ENCODE results near the gene ANKRD17.
A peak's percentile ranks its signal among the peaks of the same experiment; 100 is the strongest.

Gene ANKRD17

DNA sequence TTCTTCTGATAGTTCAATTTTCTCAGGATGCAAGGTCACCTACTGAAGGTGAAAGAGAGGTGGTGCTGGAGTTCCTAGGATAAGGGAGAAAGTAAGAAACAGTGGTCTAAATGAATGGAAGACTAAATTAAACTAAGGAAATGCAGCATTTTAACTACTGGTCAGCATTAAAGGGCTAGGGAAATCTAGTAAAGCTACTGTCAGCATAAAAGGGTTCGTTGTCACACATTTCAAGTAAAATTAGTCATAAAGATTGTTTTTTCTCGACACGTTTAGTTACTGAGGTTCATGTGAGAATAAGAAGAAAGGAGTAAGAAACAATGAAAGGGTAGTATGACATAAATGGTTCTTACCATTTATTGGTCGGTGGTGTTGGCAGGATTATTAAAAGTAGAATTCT lies 149.1 kb downstream of the ANKRD17 start:
- DNase-seq: no peak

DNA sequence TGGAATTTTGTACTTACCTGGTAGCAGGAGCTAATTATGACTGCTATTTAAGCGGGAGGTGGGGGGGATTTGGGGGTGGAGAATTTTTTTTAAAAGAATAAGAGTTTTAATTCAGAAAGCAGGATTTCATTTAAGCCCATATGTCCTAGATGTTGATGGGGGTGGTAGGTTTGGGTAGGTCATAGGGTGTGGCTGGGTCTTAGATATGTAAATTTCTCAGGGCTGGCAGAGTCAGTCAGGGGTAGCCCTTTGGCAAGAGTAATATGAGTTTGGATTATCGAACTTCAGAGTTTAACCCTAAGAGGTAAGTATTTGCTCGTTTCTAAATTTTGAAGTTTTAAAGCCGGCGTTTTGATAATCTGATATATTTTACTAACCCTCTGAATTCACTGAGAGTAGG lies 153.9 kb downstream of the ANKRD17 start:
- no peak for DNase-seq

DNA sequence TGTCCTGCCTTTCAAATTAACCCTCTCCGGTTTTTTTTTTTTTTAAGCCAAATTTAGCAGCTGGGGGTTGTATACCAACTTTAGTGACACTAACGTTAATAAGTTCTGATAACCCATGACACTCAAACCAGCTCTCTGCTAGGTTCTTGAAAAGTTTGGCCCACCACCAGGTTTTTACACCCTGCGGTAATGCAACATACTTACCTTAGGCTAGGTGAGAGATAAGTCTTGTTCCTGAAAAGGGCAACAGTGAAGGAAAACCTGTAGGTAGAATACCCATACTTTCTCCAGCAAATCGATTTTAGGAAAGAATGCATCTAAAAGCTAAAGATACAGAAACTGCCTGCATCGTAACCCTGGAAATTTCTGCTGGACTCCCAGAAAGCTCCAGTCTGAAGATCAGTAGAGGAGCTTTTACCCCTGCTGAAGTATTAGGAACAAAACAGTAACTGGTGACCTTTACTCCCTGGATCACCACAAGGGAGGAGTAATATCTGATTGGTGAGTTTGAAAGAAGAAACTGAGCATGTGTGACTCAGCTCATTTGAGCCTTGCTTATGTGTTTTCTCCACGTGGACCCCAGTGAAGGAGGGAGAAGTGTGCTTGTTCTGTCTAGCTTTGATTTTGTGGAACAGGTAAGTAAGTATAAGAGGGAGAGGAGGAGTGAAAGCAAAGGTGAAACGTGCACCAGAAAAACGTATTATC lies 154.6 kb downstream of the ANKRD17 start:
- no peak for DNase-seq

DNA sequence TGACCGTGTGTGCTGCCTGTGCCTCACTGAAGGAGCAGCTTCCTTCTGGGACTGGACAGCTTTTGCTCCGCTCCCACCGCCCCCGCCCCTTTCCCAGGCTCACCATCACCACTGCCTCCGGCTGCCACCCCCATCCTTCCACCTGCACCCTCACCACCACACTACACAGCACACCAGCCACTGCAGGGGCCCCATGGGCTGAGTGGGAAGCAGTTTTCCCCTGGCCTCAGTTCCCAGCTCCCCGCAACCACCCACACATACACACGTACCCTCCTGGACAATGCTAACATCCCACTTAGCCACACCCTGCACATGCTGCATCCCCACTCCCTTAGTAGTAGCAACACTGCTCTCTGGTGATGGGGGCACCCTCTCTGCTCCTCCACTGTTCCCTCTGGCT lies 159.5 kb downstream of the ANKRD17 start:
- DNase-seq: no peak

DNA sequence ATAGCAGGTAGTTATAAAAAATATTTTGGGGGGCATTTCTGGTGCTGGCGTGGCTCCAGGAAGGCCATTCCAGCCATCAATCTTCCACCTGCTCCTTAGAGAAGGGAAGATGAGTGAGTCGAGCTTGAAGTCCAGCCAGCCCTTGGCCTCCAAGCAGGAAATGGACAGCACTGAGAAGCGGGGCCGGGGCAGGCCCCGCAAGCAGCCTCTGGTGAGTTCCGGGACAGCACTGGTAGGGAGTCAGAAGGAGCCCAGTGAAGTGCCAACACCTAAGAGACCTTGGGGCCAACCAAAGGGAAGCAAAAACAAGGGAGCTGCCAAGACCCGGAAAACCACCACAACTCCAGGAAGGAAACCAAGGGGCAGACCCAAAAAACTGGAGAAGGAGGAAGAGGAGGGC lies 159.9 kb downstream of the ANKRD17 start:
- no peak for DNase-seq

DNA sequence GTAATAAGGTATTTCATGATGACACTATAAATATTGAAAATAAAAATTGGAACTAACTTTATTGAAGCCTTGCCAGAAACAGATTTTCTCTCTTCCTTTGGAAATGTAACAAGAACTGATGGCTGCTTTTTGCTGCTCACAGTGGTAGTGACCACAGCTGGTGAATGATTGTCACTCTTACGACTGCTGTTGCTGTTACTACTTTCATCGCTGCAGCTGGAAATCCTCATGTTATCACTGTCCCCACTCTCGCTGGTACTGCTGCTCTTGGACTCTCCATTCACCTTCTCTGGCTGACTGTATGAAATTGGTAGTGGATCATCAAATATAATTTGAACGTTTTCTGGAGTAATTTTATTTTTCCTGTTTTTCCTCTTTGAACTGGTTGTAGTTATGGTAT lies 160.6 kb downstream of the ANKRD17 start:
- DNase-seq: no peak

DNA sequence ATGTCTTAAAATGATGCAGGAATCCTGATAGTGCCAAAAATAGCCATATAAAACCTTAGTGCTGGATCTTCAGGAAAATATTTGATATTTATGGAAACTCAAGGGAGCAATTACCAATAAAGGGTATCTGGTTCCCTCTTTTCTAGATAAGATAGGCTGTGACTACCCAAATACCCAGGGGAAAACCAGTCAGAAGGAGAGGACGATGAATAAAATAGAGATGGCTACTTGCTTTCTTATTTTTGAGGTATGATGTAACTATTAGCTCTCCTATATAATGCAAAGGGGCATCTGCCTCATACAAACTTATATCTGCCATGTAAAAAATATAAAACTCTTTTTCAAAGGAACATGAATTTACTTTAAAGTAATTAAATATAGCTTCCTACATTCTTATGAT lies 165.7 kb downstream of the ANKRD17 start:
- no peak for DNase-seq

DNA sequence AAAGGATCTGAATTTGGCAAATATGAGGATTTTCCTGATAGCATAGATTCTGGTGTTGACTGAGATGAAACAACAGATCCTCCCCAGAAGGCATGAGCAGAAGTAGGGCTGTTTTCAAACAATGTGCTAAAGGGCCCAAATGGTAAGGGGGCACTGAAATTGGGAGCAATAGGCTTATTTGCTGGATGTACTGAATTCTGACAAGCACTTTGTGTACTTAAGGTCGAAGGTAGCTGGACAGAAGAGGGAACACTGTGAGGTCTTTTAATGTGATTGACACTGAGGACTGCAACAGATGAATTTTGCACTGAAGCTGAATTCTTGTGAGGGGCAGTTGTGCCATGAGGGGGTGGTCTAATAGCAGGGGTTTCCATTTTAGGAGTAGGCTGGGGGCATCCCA lies 167.9 kb downstream of the ANKRD17 start:
- no peak for DNase-seq

DNA sequence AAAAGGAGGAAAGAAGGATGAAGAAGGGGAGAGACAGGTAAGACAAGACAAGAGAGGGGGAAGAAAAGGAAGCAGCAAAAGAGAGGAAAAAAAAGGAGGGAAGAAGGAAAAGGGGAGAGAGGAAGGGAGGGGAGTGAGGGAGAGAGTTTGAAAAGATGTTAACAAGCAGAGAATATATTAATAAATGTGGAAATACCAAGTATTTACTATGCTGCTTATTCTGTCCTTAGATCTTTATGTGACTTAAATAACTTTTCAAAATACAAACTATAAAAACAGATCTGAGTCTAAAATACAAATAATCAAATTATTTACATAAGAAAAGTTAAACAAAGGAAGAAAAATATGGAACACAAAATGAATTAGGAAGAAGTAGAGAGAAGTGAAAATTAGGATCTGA lies 170.7 kb downstream of the ANKRD17 start:
- no peak for DNase-seq

DNA sequence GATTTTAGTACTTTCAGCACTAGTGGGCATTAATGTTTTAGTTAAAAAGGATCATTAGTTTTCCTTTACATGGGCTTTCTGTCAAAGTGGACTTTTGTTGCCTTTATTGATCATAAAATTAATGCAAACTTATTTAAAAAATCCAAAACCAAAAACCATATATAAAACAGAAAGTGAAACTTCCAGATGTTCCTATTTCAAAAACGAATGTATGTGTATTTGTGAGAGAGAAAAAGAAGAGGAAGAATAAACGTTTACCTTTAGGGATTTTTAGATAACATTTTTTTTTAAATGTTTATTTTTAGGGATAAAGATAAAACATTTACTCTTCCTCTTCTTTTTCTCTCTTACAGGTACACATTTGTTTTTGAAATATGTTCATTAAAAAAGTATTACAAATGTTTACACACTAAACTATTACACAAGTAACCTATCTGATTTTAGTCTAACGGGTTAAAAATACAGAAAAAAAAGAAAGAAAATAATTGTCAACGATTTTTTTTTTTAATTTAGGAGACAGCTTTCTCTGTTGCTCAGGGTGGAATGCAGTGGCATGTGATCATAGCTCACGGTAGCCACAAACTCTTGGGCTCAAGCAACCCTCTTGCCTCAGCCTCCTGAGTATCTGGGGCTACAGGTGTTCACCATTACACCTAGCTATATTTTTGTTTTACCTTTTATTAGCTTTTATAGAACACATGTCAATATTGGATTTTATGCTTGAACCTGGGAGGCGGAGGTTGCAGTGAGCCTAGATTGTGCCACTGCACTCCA lies 172.3 kb downstream of the ANKRD17 start:
- DNase-seq: no peak

DNA sequence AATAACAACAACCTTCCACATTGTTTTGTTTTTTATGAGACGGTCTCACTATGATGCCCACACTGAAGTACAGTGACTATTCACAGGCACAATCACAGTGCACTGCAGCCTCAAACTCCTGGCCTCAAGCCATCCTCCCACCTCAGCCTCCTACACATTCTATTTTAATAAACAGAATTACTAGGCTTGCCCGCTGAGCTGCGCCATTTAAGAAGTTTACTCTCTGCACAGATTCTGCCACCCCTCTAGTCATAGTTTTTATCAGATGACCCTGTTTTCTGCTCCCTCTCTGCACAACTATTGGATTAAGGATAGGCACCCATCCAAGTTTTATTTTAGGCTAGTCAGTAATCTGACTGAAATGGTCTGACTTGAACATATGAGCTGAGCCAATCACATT lies 177.8 kb downstream of the ANKRD17 start:
- no peak for DNase-seq

DNA sequence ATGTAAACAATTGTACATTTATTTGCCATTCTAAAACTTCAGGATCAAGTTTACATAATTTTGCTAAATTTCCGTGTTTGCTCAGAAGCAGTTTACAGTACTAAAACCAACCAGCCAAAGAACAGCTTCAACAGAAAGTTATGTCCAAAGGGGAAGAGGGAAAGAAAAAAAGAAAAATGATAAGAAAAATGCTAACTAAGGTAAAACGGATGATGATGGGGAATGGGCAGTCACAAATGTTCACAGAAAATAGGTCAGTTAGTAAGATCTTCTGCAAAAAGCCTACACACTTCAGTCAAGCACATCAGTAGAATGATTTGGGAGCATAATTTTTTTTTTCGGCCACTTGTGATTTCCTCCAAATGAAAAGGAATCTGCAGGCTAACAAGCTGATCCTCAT lies 182.8 kb downstream of the ANKRD17 start:
- no peak for DNase-seq

DNA sequence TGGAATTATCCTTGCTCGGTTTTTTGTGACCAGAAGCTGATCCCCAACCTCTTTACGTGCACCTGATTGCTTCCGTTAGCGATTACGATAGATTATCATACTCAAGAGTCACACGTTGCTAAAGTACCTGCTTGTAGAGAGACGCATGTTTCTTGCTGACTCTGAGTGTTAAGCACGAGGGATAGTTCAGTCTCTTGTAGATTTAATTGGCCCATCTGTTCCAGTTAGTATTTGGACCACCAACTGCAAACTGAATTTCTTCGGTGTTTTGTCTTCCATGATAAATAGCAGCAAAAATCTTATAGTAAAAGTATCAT lies 188.6 kb downstream of the ANKRD17 start:
- DNase-seq: no peak

DNA sequence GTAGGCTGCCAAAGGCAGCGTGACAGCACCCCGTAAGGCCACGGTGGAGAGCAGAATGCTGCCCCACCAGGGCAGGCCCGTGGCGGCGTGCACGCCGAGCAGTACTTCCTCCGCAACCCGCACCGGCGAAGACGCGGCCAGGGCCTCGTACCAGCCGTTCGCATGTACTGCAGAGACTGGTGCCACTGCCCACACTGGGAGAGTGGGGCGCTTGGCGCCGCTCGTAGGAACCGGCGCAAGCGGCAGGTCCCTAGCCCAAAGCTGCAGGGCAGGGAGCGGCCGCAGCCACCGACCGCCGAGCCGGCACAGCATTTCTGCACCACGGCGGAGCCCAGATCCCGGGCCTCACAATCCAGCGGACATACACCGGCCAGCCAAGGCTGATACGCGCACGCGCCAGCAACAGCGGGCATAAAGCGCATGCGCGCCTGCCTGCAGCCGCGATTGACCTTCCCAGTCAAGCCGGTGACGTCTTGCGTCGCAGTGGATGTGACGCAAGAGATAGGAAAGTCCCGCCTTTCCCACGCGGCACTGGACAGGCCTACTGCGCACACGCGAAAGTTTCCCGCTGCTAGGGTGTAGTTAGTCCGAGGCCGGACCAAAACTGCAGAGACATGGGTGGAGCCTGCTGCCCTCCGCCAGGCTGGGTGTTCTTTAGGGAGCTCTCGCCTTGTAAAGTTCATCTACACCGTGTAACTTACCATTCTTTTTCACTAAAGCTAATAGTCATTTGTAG lies 189.1 kb downstream of the ANKRD17 start, which contains the start of gene COX18:
TSS of gene COX18 (minus strand) at position 379 of the 736 bp plus-strand sequence. CDS start at position 312, 67 bp downstream.
- DNase-seq: peak; percentile 98

DNA sequence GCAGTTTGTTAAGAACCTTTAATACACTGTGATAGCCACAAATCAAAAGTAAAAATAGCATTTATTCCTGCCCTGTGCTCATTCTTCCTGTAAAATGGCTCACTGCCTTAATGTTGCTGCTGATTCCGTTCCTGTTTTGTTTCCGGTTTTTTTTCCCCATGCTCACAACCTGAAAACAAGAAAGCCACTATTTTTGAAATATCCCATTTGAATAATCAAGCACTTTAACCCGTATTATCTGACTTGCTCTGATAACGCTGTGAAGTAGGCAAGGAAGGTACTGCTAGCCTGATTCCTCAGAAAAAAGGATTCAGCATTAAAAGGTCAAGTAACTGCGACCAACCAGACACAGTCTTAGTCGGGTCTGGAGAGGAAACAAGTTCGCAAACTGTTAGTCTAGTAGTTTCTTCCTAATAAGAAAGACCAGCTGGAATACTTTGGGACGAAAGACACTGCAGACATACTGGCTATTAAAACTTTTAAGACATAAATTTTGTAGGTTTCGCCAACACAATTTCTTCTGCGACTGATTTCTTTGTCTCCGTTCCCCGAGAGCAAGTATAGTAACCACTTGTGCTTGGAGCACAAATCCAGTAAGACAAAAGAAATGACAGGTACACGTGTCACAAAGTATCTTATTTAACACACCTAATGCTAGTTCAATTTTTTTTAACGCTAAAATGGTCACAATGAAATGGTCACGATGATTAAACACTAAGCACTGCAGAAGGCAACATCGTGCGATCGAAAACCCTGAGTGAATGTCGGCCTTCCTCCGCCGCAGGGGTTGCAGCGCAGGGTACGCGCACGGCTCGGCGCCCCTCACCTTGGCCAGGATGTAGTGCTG lies 189.9 kb downstream of the ANKRD17 start:
- DNase-seq: peak; percentile 21

DNA sequence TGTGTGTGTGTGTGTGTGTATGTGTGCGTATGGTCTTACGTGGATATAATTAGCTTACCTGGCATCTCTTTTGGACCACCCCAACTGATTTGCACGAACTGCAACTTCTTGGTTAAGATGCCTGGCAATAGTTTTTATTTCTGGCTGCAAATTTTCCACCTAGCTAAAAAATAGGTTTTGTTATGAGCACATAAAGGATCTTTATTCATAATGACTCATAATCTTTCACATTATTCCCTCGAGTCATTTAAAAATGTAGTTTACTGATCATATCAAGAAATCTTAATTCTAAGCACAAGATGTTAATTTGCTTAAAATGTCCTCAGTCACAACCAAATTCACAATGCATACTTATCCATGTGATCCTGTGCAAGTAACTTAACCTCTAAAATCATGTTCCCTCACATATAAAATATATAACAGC lies 190.6 kb downstream of the ANKRD17 start:
- DNase-seq: no peak

DNA sequence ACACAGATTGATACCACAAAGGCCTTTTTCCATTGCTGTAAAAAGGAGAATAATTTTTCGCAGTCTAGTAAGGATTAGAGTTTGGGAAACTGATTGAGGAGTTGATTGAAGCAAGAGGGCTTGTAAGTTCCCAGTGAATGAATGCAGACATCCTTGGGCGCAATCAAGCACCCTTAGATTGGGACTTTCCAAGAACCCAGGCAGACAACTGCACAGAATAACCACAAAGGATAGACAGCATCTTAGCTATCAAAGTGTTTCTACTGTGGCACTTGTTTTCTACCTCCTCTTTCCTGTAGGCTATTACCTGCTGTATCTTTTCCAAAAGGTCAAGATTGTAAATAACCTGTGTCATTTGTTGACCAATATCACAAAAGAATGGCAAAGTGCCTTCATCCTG lies 191.7 kb downstream of the ANKRD17 start:
- no peak for DNase-seq

DNA sequence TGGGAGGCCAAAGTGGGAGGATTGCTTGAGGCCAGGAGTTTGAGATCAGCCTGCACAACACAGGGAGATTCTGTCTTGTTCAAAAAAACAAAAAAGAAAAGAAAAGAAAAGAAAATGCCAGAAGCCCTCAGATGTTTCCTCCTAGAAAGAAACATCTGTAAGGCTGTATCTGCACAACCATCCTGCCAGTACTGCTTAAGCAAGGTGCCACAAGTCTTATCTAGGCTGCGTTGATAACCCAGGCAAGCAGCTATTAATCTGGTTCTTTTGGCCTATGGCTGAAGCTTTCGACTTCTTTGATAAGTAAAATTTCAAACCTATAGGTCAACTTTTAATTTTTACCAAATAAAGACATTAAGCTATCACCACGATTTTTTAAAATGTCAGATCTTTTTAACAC lies 192.2 kb downstream of the ANKRD17 start:
- no peak for DNase-seq

DNA sequence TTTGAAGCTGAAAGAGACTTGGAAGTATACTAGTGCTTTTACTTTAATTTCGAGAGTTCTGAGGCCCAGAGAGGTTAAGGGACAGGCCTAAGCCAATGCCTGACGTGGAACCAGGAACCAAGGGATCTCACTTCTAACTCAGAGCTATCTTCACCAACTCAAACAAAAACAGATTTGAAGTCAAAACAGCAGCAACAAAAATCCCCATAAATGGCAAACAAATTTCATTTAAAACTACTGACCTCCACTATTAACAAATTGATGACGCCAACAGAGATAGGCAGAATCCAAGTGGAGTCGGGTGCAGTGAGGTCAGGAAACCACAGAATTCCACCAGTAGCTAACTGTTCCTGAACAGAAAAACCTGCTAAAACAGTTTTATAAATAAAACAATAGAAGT lies 194.1 kb downstream of the ANKRD17 start:
- DNase-seq: no peak

DNA sequence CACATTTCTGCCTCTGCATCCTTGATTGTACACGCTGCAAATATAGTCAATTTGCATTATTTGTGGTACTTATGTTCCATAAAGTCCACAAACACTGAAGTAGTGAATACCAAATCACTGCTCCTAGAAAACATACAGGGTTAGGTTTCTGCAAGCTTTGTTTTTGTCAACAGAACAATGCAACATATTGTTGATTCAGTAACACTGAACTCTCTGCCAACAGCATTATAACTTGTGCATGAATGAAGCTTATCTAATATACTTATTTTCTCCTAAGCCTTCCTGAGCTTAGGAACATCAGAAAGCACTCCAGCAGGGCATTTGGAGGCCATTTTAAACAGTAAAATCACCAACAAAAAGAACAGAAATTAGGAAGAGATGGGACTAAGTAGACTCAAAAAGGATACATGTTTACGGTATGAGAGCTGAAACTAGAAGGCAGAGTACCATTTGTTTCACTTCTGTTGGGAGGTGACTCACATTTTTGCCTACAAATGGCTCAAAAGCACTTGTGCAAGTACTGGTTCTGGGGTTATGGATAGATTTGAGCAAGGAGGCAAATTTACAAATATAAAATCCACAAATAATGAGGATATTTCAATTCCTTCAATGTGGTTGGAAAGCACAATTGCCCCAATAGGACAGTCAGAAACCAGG lies 203.2 kb downstream of the ANKRD17 start:
- DNase-seq: no peak

DNA sequence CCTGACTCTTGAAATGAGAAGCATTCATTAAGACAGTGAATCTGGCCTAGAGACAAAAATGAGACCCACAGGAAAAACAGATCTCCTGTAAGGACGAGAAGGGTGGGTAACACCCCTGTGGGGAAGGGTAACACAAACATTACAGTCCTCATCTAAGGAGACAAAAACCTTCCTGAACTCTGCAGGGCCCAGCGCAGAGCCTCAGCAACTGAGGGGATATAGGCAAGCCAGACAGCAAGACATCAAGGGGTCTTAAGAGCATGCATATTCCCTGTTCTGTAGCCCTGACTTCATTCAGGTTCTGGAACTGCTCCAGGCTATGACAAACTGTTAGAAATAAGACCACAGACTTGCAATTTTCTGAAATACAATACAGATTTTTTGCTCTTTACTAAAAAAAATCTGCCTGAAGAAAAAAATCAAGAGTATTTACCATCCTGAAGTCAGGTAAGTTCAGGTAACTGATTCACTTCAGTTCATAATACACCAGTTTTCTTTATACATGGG lies 204.6 kb downstream of the ANKRD17 start:
- DNase-seq: no peak

DNA sequence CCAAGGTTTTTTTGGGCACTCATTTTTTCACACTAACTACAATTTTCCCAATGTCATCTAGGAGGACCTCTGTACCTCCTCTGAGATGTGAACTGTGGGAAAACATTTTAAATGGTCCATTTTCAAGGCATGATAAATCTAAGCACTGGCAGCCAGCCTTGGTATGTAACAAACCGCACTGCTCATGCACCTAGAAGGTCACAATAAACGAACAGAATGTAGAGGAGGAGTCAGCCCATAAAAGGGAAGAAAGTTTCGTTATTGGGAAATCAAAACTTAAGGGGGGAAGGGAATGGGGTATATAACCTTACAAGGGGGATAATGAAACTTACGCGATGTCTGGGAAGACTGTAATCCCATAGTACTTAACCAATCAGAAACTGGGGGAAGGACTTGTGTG lies 205.5 kb downstream of the ANKRD17 start:
- no peak for DNase-seq
